SK-N-SH (cell line): ENCODE results near the gene ODF2L. TPM values are rescaled to one million over a fixed set of nuclear protein-coding genes. Genes with fewer than 3 reads are reported as not detected.

Experiments used
- CTCF ChIA-PET: fragments of 300-600, 350-600 bp; formaldehyde crosslinking; extraction: SDS; loops from one replicate; lab custom pipeline; 2021; lab: Yijun Ruan, JAX
- POLR2A ChIA-PET: fragments of 350-600 bp; sonication (Branson Sonifier 250); formaldehyde crosslinking; extraction: SDS; loops from one replicate; lab custom pipeline; 2020; ENCODE audit warnings: antibody characterized with exemption, inconsistent platforms; lab: Yijun Ruan, JAX
- DNase-seq: peaks from one replicate; pipeline ENCODE4 v3.0.0; 2012
- H2AFZ ChIP-seq: fragments of 200-600 bp; sonication (generic); 2 replicates; pipeline ENCODE4 v1.8.1; 2016; ENCODE audit warnings: antibody characterized with exemption, mild to moderate bottlenecking, low read depth
- H3F3A ChIP-seq: fragments of 200-600 bp; sonication (generic); replicated peaks from 2 replicates; pipeline ENCODE3; 2016; ENCODE audit warnings: antibody characterized with exemption, mild to moderate bottlenecking; ENCODE audit not compliant: insufficient read depth
- H3K27ac ChIP-seq, 2 experiments: fragments of 200-500 bp in 1 of 2; fragments of 200-600 bp in 1 of 2; sonication (Bioruptor generic) in 1 of 2; sonication (generic), shearing (Covaris generic) in 1 of 2; 2 replicates each; pipeline versions ENCODE4 v1.5.1 to v1.6.1; 2014 to 2016; ENCODE audit warnings: low read depth in 2 of 2, inconsistent platforms in 1 of 2, low read length in 1 of 2, mild to moderate bottlenecking in 1 of 2, mixed read lengths in 1 of 2
- H3K27me3 ChIP-seq: fragments of 200-600 bp; sonication (generic), shearing (Covaris generic); 2 replicates; pipeline ENCODE4 v1.6.1; 2016; ENCODE audit warnings: mixed run types; ENCODE audit not compliant: insufficient read depth
- H3K36me3 ChIP-seq, 2 experiments: fragments of 200-500 bp in 1 of 2; fragments of 200-600 bp in 1 of 2; sonication (Bioruptor generic) in 1 of 2; sonication (generic) in 1 of 2; replicated peaks in 1 of 2; 2 replicates each; pipeline versions ENCODE3 to v1.5.1; 2014 to 2016; ENCODE audit warnings: low read length in 1 of 2, mild to moderate bottlenecking in 1 of 2; ENCODE audit not compliant: insufficient read depth in 2 of 2, control insufficient read depth in 1 of 2
- H3K4me1 ChIP-seq, 2 experiments: fragments of 200-500 bp in 1 of 2; fragments of 200-600 bp in 1 of 2; sonication (Bioruptor generic) in 1 of 2; sonication (generic), shearing (Covaris generic) in 1 of 2; 2 replicates each; pipeline versions ENCODE4 v1.5.1 to v1.6.1; 2014 to 2016; ENCODE audit warnings: low read depth in 1 of 2, low read length in 1 of 2, mixed run types in 1 of 2; ENCODE audit not compliant: insufficient read depth in 2 of 2, control insufficient read depth in 1 of 2
- H3K4me2 ChIP-seq: fragments of 200-600 bp; sonication (generic), shearing (Covaris generic); 2 replicates; pipeline ENCODE4 v1.6.1; 2017; ENCODE audit warnings: mixed run types
- H3K4me3 ChIP-seq, 2 experiments: fragments of 200-500 bp in 1 of 2; fragments of 200-600 bp in 1 of 2; sonication (Bioruptor generic) in 1 of 2; sonication (generic), shearing (Covaris generic) in 1 of 2; 2 replicates each; pipeline versions ENCODE4 v1.5.1 to v1.8.1; 2014 to 2016; ENCODE audit warnings: low read depth in 2 of 2, inconsistent platforms in 1 of 2, low read length in 1 of 2, mild to moderate bottlenecking in 1 of 2, mixed read lengths in 1 of 2, moderate library complexity in 1 of 2
- H3K79me2 ChIP-seq: fragments of 200-600 bp; sonication (generic); 2 replicates; pipeline ENCODE4 v1.8.1; 2017; ENCODE audit warnings: mild to moderate bottlenecking; ENCODE audit not compliant: insufficient read depth
- H3K9ac ChIP-seq: fragments of 200-600 bp; sonication (generic); 2 replicates; pipeline ENCODE4 v1.6.1; 2017; ENCODE audit warnings: mixed run types
- H3K9me2 ChIP-seq: fragments of 200-600 bp; sonication (generic); 2 replicates; pipeline ENCODE4 v1.6.1; 2017; ENCODE audit warnings: mixed run types
- H3K9me3 ChIP-seq: fragments of 200-600 bp; sonication (generic); 2 replicates; pipeline ENCODE4 v1.6.1; 2017; ENCODE audit warnings: mixed run types, mild to moderate bottlenecking, moderate library complexity
- H4K20me1 ChIP-seq: fragments of 200-600 bp; sonication (generic); 2 replicates; pipeline ENCODE4 v1.6.1; 2017; ENCODE audit warnings: mild to moderate bottlenecking, mixed run types; ENCODE audit not compliant: insufficient read depth
- CTCF ChIP-seq: fragments of 200-600 bp; sonication (generic); IDR thresholded peaks from 2 replicates; pipeline ENCODE4 v1.6.1; 2017; ENCODE audit warnings: antibody characterized with exemption, mild to moderate bottlenecking, moderate library complexity
- EP300 ChIP-seq, 2 experiments: IDR thresholded peaks; 2 replicates each; pipeline versions ENCODE4 v1.4.0 to v1.6.1; 2012; ENCODE audit warnings: borderline replicate concordance in 1 of 2, low read depth in 1 of 2, low read length in 1 of 2
- FOSL2 ChIP-seq: IDR thresholded peaks from 2 replicates; pipeline ENCODE4 v1.4.0; 2012; ENCODE audit warnings: low read depth, mild to moderate bottlenecking, moderate library complexity, borderline replicate concordance
- FOXM1 ChIP-seq: IDR thresholded peaks from 2 replicates; pipeline ENCODE4 v1.4.0; 2012; ENCODE audit warnings: low read depth, mild to moderate bottlenecking
- IRF3 ChIP-seq: fragments of 150-350 bp; IDR thresholded peaks from 2 replicates; pipeline ENCODE4 v1.6.1; 2016; ENCODE audit warnings: mild to moderate bottlenecking, low read depth, low read length
- MEF2A ChIP-seq: IDR thresholded peaks from 2 replicates; pipeline ENCODE4 v1.4.0; 2012; ENCODE audit warnings: low read depth, borderline replicate concordance
- MXI1 ChIP-seq: IDR thresholded peaks from 2 replicates; pipeline ENCODE4 v1.6.1; 2012; ENCODE audit warnings: mild to moderate bottlenecking, low read depth, low read length, improper control_type of control experiment
- NRF1 ChIP-seq: IDR thresholded peaks from 2 replicates; pipeline ENCODE4 v1.6.1; 2012; ENCODE audit warnings: low read depth, mild to moderate bottlenecking, low read length
- RCOR1 ChIP-seq: fragments of 150-350 bp; IDR thresholded peaks from 2 replicates; pipeline ENCODE4 v1.6.1; 2017; ENCODE audit warnings: antibody characterized with exemption, low read length
- REST ChIP-seq: IDR thresholded peaks from 2 replicates; pipeline ENCODE4 v1.6.1; 2012; ENCODE audit warnings: mild to moderate bottlenecking, low read depth, low read length, moderate library complexity
- RFX5 ChIP-seq: IDR thresholded peaks from 2 replicates; pipeline ENCODE4 v1.6.1; 2012; ENCODE audit warnings: mild to moderate bottlenecking, improper control_type of control experiment, low read length
- SIN3A ChIP-seq: IDR thresholded peaks from 2 replicates; pipeline ENCODE4 v1.6.1; 2012; ENCODE audit warnings: low read depth, mild to moderate bottlenecking, low read length, moderate library complexity, borderline replicate concordance
- SMC3 ChIP-seq: IDR thresholded peaks from 2 replicates; pipeline ENCODE4 v1.6.1; 2012; ENCODE audit warnings: low read depth, low read length, improper control_type of control experiment
- TAF1 ChIP-seq: IDR thresholded peaks from 2 replicates; pipeline ENCODE4 v1.6.1; 2012; ENCODE audit warnings: low read depth, mild to moderate bottlenecking, low read length, moderate library complexity, borderline replicate concordance
- TCF12 ChIP-seq: IDR thresholded peaks from 2 replicates; pipeline ENCODE4 v1.4.0; 2012
- USF1 ChIP-seq: IDR thresholded peaks from 2 replicates; pipeline ENCODE4 v1.4.0; 2012; ENCODE audit warnings: low read depth, borderline replicate concordance
- USF2 ChIP-seq: fragments of 150-350 bp; IDR thresholded peaks from 2 replicates; pipeline ENCODE4 v1.6.1; 2017; ENCODE audit warnings: antibody characterized with exemption, low read length, low read depth, borderline replicate concordance
- WGBS: methylation state at CpG from one replicate; pipeline ENCODE4 v1.1.6; 2017; ENCODE audit warnings: low lambda C conversion rate; 5-methylcytosine and 5-hydroxymethylcytosine counted together
- polyA plus RNA-seq, 3 experiments: library from polyadenylated mRNA; depleted of rRNA; stranded (reverse); fragments of >200 nt; gene quantifications; 2 replicates each; pipeline ENCODE4 v1.2.3, GENCODE V29; 2012

Gene ODF2L
- polyA plus RNA-seq, 1 of the 3 experiments (the other 2 are of a cell fraction), result 5.3 TPM

GRCh38 chr1:86429835-86430234 is 33.7 kb upstream of the ODF2L start:
- Histone ChIP-seq H4K20me1 (no peaks in the 10 kb centered on the region), H3K36me3 (no peaks in the 10 kb centered on the region), H3K4me2 (no peak overlapping the region), H2AFZ (peak overlapping the region; percentile 71), H3K9ac (no peak overlapping the region), H3K79me2 (no peaks in the 10 kb centered on the region), H3K27me3 (no peaks in the 10 kb centered on the region), H3K4me3 (no peak overlapping the region), H3K9me2 (no peaks in the 10 kb centered on the region), H3K4me1 (no peaks in the 10 kb centered on the region), H3K27ac (no peak overlapping the region), H3F3A (no peaks in the 10 kb centered on the region), H3K9me3 (no peaks in the 10 kb centered on the region)
- CTCF ChIA-PET, result interaction anchor here (1.2 kb wide), 1 partner anchor 43 kb away, joined by 5 read pairs; no protein-coding TSS in a partner anchor
- no peak for DNase-seq
- TF ChIP-seq NRF1 (no peak), MEF2A (no peak), IRF3 (no peak), CTCF (no peak), RCOR1 (no peak), TCF12 (no peak), FOXM1 (no peak), MXI1 (no peak), RFX5 (no peak), USF2 (no peak), SIN3A (no peak), REST (no peak), TAF1 (no peak), USF1 (no peak), EP300 (IDR thresholded peaks at IDR 0.05; ENCODE audit: borderline replicate concordance in 1 of 2, low read depth in 1 of 2, low read length in 1 of 2) (no peak), SMC3 (no peak), FOSL2 (no peak)
- POLR2A ChIA-PET, result no interaction called here
- 1% methylated on average over 3 of the region's 3 CpGs for WGBS
